H1 (cell line): Measurements from ENCODE around the gene SAMM50. TPM values are rescaled to one million over a fixed set of nuclear protein-coding genes. Genes with fewer than 3 reads are reported as not detected.

Experiments
- CTBP2 ChIP-seq: IDR thresholded peaks from 2 replicates; pipeline ENCODE4 v1.7.0; 2011; ENCODE audit warnings: borderline replicate concordance, mild to moderate bottlenecking, moderate library complexity, mixed read lengths, low read length; ENCODE audit not compliant: insufficient read depth, insufficient read length
- GABPA ChIP-seq: IDR thresholded peaks from 2 replicates; pipeline ENCODE4 v1.6.1; 2011; ENCODE audit warnings: mild to moderate bottlenecking, low read length, moderate library complexity, borderline replicate concordance; ENCODE audit not compliant: insufficient read depth
- RFX5 ChIP-seq: IDR thresholded peaks from 2 replicates; pipeline ENCODE4 v1.6.1; 2011; ENCODE audit warnings: low read depth, low read length, improper control_type of control experiment, borderline replicate concordance
- SAP30 ChIP-seq: fragments of 300-600 bp; sonication (generic); IDR thresholded peaks from 2 replicates; pipeline ENCODE4 v1.7.1; 2012; ENCODE audit warnings: low read length, moderate library complexity, mild to moderate bottlenecking, inconsistent platforms; ENCODE audit not compliant: insufficient read depth, insufficient replicate concordance
- TCF12 ChIP-seq: IDR thresholded peaks from 2 replicates; pipeline ENCODE4 v1.6.1; 2011; ENCODE audit warnings: low read depth, mild to moderate bottlenecking, low read length
- polyA plus RNA-seq, 7 experiments: library from polyadenylated mRNA; depleted of rRNA in 3 of 7; stranded (reverse) in 5 of 7; unstranded in 2 of 7; fragments of >200 nt in 5 of 7; fragments of 200-250 nt in 2 of 7; gene quantifications; 1 replicate in 5 of 7; 2 replicates in 1 of 7; 4 replicates in 1 of 7; pipeline versions ENCODE4 v1.2.1 to v1.2.3, GENCODE V29; 2011 to 2013; ENCODE audit warnings: missing spikeins in 2 of 7, mixed read lengths in 2 of 7
- total RNA-seq: library from RNA; stranded (reverse); fragmentation: NEBNext Ultra II Directional; extraction: Animal tissue kit (Norgen Biotek cat#: 25700); gene quantifications from 2 replicates; pipeline ENCODE4 v1.2.1, GENCODE V29; 2021

SAMM50 gene
- total and polyA plus RNA-seq, 2 of the 8 experiments (the other 6 are each of a cell fraction or from before 2014, with no cell fraction given) = 45.4 to 70.3 TPM

- TF ChIP-seq RFX5 (no peak), GABPA (no peak), CTBP2 (no peak), SAP30 (no peak), TCF12 (no peak)
Measured at GRCh38 chr22:43969021-43969878, 14.0 kb downstream of the SAMM50 start (continued).
